ENCODE data around the gene CNDP1.

Gene CNDP1

GRCh38 chr18:74528478-74528877 lies 5.8 kb upstream of the CNDP1 start:
- TF ChIP-seq, protein P1, sequence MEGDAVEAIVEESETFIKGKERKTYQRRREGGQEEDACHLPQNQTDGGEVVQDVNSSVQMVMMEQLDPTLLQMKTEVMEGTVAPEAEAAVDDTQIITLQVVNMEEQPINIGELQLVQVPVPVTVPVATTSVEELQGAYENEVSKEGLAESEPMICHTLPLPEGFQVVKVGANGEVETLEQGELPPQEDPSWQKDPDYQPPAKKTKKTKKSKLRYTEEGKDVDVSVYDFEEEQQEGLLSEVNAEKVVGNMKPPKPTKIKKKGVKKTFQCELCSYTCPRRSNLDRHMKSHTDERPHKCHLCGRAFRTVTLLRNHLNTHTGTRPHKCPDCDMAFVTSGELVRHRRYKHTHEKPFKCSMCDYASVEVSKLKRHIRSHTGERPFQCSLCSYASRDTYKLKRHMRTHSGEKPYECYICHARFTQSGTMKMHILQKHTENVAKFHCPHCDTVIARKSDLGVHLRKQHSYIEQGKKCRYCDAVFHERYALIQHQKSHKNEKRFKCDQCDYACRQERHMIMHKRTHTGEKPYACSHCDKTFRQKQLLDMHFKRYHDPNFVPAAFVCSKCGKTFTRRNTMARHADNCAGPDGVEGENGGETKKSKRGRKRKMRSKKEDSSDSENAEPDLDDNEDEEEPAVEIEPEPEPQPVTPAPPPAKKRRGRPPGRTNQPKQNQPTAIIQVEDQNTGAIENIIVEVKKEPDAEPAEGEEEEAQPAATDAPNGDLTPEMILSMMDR (IDR thresholded peaks at IDR 0.05): no peak
- DNase-seq: no peak
- H3K27ac Mint-ChIP-seq: no peak overlapping the region
- peaks cover 5% of the 10 kb centered on the region for H3K9me3 Mint-ChIP-seq
- peaks cover 16% of the 10 kb centered on the region for H3K27me3 Mint-ChIP-seq (ENCODE audit: low read depth, poor library complexity)
- peaks cover 11% of the 10 kb centered on the region for H3K4me1 Mint-ChIP-seq
- no peak overlapping the region for H3K4me3 Mint-ChIP-seq
- no peaks in the 10 kb centered on the region for H3K36me3 Mint-ChIP-seq (ENCODE audit: low read depth)

- Mint-ChIP-seq H3K36me3 (ENCODE audit: low read depth) (no peaks in the 10 kb centered on the region), H3K27ac (no peak overlapping the region), H3K9me3 (peaks cover 5% of the 10 kb centered on the region), H3K4me3 (no peak overlapping the region), H3K27me3 (ENCODE audit: low read depth, poor library complexity) (peaks cover 16% of the 10 kb centered on the region), H3K4me1 (peaks cover 11% of the 10 kb centered on the region)
- no peak for DNase-seq
- TF ChIP-seq, protein P1 (IDR thresholded peaks at IDR 0.05): no peak
These were observed 5.4 kb upstream of the CNDP1 start for GRCh38 chr18:74528913-74529312.

DNA sequence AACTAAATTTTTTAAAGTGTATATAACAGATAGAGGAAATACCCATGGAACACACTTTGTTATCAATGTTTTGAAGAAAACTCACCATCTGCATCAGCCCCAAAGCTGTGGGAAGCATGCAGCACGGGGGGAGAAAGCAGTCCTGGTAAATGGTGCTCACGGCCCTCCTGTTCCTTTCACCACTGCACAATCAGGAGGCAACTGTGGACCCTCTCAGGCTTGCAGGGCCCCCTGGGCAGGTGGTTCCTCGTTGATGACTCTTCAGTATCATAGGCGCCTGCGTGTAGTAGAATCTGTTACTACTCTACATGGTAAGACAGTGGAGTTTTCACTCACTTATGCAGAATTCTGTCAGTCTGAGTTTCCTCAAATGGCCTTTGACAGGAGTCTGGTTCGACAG lies 4.9 kb upstream of the CNDP1 start:
- TF ChIP-seq, protein P1 (IDR thresholded peaks at IDR 0.05): no peak
- Mint-ChIP-seq H3K4me1 (peaks cover 6% of the 10 kb centered on the region), H3K9me3 (peaks cover 5% of the 10 kb centered on the region), H3K4me3 (no peak overlapping the region), H3K27me3 (ENCODE audit: low read depth, poor library complexity) (peaks cover 16% of the 10 kb centered on the region), H3K27ac (no peak overlapping the region), H3K36me3 (ENCODE audit: low read depth) (no peaks in the 10 kb centered on the region)
- no peak for DNase-seq

- Mint-ChIP-seq H3K4me1 (peaks cover 4% of the 10 kb centered on the region), H3K9me3 (peaks cover 5% of the 10 kb centered on the region)
- DNase-seq: no peak
These were observed 4.3 kb upstream of the CNDP1 start for GRCh38 chr18:74529811-74530583.

GRCh38 chr18:74530584-74530862 lies 3.8 kb upstream of the CNDP1 start:
- Mint-ChIP-seq H3K4me3 (no peak overlapping the region), H3K4me1 (peaks cover 4% of the 10 kb centered on the region), H3K27me3 (ENCODE audit: low read depth, poor library complexity) (peaks cover 16% of the 10 kb centered on the region), H3K36me3 (ENCODE audit: low read depth) (no peaks in the 10 kb centered on the region), H3K27ac (no peak overlapping the region), H3K9me3 (peaks cover under 1% of the 10 kb centered on the region)
- DNase-seq: no peak
- TF ChIP-seq, protein P1 (IDR thresholded peaks at IDR 0.05): no peak

More at GRCh38 chr18:74529811-74530583, 4.3 kb upstream of the CNDP1 start:
- no peaks in the 10 kb centered on the region for H3K36me3 Mint-ChIP-seq (ENCODE audit: low read depth)
- H3K27ac Mint-ChIP-seq: no peak overlapping the region
- no peak overlapping the region for H3K4me3 Mint-ChIP-seq
- TF ChIP-seq, protein P1 (IDR thresholded peaks at IDR 0.05): no peak
- peaks cover 16% of the 10 kb centered on the region for H3K27me3 Mint-ChIP-seq (ENCODE audit: low read depth, poor library complexity)

DNA sequence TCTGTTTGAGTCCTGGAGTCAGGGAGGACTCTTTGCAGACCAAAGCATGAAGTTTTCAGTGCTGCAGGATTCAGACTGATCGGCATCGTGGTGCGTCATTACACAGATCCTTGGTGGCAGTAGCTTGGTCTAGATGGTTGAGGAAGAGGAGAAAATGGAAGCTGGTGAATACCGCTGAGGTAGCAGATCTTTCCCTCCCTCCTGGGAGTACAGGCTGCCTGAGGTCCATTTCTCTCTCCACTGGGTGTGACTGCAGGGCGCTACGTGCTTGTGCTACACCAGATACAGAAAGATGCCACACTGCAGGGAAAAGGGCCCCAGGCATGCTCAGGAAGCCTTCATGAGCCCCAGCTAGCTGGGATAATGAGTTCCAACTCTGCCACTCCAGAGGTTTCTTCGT lies 3.3 kb upstream of the CNDP1 start:
- no peak for DNase-seq
- TF ChIP-seq, protein P1 (IDR thresholded peaks at IDR 0.05): no peak
- H3K27ac Mint-ChIP-seq: no peak overlapping the region
- H3K4me3 Mint-ChIP-seq: no peak overlapping the region
- peaks cover 16% of the 10 kb centered on the region for H3K27me3 Mint-ChIP-seq (ENCODE audit: low read depth, poor library complexity)
- H3K4me1 Mint-ChIP-seq: peaks cover 4% of the 10 kb centered on the region
- H3K9me3 Mint-ChIP-seq: peaks cover 4% of the 10 kb centered on the region
- H3K36me3 Mint-ChIP-seq (ENCODE audit: low read depth): no peaks in the 10 kb centered on the region

All from nephron progenitor cell (in vitro differentiated cells).